ENCODE data around the gene ANKRD44.

Gene ANKRD44

DNA sequence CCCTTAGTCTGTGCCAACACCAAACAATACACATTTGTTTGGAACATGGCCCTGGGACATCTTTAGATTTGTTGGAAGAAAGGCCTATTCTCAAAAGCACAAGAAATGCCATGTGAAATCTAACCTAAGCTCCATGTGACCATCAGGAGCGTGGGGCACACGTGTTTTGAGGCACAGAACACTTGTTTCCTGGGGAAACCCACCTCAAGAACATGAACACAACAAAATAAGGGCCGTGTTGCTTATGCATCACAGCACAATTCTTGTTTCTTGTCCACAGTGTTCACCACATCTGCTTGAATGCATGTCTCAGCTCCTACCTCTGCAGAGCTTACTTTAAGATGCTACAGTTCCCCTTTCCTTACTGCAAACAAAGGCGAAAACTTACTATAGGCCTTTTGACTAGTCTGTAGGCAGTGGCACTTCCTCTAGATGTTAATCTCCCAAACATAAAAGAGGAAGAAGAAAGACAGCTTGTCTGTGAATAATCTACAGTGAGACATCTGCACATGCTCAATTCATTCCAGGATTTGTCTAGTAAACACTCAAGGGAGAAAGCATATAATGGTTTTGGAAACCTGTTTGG is 165.0 kb downstream of the ANKRD44 start:
- no peak for DNase-seq (ENCODE audit: low read depth)

DNA sequence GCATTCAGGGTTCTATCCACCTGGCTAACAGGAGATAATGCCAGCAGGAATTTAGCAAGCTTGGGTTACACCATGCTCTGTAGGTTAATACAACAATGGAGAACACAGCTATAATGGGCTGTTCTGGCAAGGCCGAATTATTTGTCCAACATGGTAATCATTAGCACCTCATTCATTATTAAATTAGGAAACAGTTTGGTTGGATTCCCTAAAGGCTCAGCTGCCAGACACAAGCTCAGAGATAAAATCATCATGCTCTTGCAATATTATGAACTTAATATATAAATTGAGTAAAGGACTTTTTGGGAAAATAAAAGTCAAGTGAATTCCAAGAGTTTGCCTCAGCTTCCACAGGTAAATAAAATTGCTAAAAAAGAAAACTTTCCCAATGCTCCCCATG is 166.4 kb downstream of the ANKRD44 start:
- no peak for DNase-seq (ENCODE audit: low read depth)

DNA sequence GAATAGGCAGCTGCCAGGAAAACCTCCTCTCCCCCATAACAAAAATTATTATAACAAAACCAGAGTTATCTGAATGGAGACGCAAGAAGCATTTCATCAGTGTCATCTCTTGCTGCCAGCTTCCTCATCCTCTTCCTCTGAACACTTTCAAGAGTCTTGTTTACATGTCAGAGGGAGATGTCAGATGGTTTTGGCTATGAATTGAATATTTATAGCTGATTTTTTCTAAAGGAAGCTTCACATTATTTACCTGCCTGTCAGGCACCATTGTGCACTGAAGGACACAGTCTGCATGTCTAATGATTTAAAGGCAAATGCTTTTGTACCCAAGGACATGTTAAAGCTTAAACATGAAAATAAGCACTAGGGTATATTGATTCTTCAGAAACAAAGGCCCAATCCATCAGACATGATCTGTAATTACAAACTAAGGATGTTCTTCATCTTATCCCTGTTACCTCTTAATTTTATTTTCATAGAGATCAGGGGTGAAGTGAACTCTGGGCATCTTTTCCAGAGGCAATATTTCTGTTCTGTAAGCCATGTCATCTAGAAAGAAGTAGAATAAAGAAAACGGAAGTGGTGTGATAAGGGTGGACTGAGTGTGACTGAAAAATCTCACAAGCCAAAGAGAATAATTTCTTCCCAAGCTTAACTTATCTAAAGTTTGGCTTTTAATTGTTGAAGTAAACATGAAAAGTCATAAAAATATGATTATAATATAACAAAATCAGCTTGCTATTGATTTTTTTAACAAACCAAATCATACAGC is 168.7 kb downstream of the ANKRD44 start:
- no peak for DNase-seq (ENCODE audit: low read depth)

DNA sequence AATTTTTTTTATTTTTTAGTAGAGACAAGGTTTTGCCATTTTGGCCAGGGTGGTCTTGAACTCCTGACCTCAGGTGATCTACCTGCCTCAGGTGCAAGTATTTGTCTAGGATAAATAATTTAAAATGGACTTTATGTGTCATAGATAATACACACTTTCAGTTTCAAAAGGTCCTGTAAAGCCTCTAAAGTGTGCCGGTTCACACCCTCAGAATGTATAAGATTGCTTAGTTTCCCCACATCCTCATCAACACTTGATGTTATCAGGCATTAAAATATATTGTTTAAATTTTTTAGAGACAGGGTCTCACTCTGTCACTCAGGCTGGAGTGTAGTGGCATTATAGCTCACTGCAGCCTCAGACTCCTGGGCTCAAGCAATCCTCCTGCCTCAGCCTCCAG is 170.5 kb downstream of the ANKRD44 start:
- DNase-seq (ENCODE audit: low read depth) = no peak

DNA sequence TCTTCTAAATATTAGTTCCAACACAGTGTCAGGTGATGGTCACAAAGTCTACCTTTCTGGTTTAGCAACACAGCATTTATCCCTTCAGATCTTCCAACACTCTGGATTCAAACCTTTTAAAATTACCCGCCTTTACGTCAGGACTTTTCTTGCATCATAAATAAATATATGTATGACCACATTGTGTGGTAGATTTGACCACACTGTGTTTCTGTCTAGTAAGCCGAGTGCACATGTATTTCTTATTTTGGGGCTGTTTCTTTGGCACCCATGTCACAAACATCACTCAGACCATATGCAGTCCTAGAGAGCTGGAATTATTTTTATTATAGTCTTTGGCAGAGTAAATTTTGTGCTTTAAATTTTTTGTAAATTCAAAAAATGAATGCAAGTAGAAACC is 172.1 kb downstream of the ANKRD44 start:
- DNase-seq (ENCODE audit: low read depth) = no peak

DNA sequence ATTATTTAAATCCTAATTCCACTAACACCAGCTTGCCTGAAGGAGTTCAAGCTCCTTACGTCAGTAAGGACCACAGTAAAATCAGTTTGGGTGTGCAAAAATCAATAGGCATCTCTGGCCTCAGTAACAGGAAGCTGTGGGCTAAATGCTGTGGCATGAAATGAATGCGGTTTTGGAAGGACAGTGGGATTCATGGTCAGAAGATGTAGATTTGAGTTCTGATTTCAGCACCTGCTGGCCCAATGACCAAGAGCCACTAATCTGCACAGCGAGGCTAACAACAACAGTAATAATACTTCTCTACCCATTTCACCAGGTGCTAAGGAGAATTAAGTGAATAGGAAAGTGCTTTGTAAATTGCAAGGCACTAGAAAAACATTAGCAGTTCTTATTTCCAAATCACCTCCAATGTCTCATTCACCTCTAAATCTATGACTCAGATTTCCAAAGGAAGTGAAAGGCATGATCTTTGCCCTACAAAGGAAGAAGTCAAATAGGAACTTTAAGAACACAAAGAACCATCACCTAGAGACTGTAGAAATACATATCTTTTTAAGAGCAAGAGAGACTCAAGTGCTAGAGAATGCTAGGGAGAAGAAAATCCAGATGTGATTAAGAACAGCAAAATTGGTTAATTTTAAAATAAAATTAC is 172.6 kb downstream of the ANKRD44 start:
- DNase-seq (ENCODE audit: low read depth) = no peak

DNA sequence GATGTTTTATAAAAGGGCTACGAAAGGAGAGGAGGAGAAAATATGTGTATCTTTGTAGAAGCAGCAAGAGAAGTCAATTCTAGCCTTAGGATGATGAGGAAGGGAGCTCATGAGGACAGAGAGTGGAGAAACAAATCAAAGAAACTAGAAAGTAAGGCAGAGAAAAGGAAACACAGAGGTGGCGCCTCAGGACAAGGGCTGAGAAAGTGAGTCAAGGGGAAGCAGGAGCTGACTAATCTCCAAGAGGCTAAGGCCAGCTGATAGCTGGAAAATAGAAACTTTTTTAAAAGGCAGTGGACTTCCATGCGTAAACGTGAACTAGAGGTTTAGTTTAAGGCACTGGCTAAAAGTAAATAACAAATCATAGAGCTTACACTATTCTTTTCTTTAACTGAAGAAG is 173.3 kb downstream of the ANKRD44 start:
- DNase-seq (ENCODE audit: low read depth) = no peak

DNA sequence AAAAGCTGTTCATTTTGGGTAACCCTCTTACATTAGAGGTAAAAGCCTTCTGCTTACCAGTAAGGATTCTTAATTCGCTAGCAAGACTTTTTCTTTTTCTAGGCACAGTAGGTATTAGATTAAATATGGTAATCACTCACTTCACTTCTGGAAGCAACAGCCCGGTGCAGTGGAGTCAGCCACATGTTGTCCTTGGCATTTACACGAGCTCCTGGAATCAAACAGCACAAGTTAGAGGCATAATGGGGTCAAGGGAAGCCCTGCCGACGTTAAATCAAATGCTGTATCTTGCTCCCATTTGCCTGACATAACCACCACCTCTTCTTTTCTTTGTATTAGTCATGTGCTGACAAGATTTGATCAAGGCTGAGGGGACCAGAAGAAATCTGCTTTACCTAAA is 174.1 kb downstream of the ANKRD44 start:
- DNase-seq (ENCODE audit: low read depth) = no peak

DNA sequence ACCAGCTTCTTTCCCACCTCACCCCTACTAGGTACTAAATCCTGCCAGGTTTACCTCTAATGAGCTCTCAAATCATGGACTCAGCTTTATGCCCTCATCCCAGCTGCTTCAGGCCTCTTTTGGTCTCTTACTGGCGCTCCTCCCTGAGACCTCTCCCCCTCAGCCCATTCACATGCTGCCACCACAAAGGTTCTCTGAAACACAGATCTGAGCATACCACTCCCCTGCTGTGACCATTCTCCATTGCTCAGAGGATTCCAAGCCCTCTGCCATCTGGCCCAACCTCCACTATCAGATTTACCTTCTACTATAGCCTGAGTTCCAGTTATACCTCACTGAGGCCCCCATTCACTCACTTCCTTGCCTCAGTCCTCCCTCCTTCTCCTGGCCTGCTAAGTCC is 174.8 kb downstream of the ANKRD44 start:
- DNase-seq (ENCODE audit: low read depth) = no peak

DNA sequence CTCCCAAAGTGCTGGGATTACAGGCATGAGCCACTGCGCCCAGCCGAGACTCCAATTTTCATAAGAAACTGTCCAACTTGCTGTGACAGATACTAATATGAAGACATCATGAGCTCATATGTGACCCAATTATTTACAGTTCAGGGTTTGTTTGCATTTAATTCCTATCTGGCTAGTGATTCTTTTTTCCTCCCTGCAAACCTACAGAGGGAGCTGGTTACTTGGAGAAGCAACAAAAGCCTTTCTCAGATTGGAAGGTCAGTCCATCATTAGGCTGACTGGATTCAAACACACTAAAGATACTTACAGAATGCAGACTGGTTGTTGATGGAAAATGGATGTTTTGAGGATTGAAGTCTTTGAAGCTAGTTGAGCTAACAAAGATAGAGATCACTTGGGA is 176.4 kb downstream of the ANKRD44 start:
- no peak for DNase-seq (ENCODE audit: low read depth)

DNA sequence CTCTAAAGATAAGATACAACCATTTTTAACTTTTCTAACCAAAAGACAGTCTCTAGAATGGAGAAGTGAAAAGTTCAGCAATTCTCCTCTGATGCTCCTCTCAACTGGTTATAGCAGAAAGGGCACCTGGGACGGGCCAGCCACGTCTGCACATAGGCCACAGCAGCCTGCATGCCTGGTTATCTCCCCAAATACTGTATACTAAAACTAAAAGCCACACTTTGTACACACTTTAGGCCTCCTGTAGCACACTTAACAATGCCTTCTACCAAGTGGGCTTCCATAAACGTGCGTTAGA is 179.1 kb downstream of the ANKRD44 start:
- DNase-seq (ENCODE audit: low read depth) = no peak

DNA sequence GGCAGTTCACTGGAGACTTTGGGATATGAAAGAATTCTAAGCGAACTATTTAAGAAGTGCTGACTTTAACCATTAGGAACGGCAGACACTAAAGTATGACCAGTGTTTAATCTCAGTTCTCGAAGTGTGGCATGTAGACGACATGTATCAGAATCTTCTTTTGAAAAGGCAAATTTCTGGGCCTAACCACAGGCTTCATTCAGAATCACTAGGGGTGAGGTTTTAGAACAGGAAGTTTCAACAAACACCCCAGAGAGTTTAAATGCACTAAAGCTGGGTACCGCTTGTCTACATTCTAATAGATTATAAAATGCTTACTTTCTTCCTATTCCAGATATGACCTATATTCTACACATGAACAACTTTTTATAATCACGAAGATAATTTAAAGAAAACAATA is 180.3 kb downstream of the ANKRD44 start:
- DNase-seq (ENCODE audit: low read depth) = no peak

DNA sequence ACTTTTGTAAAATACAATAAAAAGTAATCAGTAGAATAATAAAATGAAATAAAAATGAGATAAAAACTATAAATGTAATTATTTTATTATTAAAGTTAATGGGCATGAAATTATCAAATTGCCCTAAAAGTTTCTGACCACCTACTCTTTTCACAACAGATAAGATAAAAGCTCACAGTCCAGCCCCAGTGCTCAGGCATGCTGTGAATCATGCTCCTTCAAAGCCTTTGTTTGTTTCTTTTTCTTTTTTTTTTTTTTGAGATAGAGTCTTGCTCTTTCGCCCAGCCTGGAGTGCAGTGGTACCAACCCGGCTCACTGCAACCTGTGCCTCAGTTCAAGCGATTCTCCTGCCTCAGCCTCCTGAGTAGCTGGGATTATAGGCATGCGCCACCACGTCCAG is 181.7 kb downstream of the ANKRD44 start:
- DNase-seq (ENCODE audit: low read depth) = no peak

DNA sequence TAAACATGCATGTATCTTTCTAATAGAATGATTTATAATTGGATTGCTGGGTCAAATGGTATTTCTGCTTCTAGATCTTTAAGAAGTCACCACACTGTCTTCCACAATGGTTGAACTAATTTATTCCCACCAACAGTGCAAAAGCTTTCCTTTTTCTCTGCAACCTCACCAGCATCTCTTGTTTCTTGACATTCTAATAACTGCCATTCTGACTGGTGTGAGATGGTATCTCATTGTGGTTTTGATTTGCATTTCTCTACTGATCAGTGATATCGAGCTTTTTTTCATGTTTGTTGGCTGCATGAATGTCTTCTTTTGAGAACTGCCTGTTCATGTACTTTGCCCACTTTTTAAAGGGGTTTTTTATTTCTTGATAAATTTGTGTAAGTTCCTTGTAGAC is 182.5 kb downstream of the ANKRD44 start:
- DNase-seq (ENCODE audit: low read depth) = no peak

DNA sequence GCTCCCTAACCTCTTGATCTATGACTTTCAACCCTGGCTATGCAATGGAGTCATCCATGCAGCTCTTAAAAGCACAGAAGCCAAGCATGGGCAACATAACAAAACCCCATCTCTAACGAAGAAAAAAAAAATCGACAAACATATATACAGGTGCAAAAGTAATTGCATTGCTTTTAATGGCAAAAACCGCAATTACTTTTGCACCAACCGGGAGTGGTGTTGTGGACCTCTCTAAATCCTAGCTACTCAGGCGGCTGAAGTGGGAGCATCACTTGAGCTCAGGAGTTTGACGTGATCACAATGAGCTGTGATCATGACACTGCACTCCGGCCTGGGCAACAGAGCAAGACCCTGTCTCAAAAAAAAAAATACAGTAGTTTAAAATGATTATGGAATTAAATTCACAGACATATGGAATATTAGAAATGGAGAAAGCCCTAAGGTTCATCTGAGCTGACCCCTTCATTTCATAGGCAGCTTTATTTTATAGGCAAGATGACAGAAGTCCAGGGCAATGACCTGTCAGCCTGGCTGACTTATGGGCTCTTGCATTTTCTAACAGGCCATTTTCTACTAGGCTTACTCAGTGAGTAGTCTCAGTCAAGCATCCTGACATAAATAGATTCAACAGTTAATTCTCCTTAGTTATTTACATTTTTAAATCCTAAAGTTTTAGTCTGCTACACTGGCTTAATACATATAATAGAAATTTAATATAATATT is 183.8 kb downstream of the ANKRD44 start:
- no peak for DNase-seq (ENCODE audit: low read depth)

DNA sequence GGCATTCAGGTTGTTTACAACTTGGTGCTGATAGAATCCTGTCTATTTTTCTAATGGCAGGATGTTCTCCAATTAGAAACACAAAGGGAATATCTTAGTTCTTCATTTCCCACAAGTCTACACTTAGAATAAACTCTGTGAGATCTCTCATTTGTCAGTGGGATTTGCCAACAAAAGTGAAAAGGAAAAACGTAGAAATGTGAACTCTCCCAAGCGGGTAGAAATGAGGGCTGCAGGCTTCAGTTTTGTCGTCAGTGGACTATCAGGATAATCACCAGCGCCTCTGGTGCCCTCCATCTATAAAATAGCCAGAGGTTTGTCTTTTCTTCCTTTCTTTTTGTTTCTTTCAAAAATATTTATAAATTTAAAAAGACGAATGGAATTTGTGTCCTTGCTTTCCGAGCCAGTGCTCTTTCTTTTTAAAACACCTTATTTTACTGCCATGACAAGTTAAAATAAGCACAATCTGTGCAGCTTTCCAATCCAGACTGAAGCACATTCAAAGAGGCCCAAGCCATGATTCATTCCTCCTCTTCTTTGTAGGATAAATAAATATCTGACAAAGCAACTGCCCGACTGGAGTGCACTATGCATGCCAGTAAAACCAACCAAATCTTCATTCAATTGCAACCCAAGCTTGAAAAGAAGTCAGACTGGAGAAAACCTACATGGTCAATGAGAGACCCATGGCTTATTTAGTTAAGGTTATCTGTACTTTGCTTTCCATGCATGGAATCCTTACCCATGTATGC is 185.8 kb downstream of the ANKRD44 start:
- DNase-seq (ENCODE audit: low read depth) = no peak

DNA sequence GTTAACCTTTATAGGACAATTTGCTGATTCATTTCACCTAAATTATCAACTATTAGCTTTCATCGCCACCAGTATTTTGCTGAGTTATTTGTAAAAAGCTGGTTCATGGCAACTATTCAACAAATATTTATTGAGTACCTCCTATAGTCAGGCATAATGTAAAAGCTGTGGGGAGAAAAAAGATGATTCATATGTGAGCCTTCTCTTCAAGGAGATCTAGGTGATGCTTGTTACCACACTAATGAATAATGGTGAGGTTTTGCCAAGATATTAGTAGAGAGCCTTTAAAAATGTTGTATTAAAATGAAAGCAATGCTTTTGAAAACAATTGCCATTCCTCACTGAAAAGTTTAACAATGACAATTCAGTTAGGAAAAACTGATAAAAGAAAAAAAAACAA is 187.8 kb downstream of the ANKRD44 start:
- no peak for DNase-seq (ENCODE audit: low read depth)

DNA sequence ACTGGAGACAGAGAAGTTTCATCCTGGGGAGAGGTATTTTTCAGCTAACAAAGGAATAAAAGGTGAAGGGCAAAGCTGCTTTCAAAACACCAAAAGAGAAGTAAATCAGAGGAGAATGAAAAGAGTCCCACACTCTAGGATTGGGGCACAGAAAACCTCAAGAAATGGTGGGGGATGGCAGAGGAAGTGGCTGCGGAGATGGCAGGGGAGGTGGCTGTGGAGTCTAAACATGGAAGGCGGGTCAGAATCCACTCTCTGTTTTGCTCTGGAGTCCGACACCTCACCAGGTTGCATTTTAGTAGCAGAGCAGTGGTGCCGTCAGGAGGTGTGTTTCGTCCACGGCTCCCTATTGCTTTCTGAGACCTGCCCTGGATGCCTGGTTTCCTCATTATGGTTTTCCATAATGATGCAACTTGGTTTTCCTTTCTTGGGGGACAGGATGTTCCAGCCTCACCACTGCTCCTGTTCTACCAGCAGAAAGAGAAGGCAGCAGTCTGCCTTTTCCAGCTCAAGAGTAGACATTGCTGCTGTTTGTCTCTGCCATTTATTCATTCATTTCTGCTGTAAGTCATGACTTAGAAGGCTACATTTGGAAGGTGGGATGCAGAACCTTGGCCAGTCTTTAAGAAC is 188.7 kb downstream of the ANKRD44 start:
- no peak for DNase-seq (ENCODE audit: low read depth)

DNA sequence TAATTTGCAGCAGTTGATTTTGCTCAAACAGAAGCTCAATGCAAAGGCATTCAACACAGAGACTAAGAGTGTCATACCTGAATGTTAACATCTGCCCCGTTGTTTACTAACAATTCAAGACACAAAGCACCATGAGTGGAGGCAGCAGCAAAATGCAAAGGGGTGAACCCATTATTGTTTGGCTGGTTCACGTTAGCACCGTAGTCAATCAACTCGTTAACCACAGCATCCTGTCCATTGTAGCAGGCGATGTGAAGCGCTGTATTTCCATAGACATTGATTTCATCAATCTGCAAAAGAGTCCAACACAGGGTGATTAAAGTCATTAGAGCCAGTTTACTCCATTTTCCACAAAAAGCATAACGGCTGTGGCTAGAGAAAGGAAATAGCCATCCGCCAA is 189.3 kb downstream of the ANKRD44 start:
- DNase-seq (ENCODE audit: low read depth) = no peak

DNA sequence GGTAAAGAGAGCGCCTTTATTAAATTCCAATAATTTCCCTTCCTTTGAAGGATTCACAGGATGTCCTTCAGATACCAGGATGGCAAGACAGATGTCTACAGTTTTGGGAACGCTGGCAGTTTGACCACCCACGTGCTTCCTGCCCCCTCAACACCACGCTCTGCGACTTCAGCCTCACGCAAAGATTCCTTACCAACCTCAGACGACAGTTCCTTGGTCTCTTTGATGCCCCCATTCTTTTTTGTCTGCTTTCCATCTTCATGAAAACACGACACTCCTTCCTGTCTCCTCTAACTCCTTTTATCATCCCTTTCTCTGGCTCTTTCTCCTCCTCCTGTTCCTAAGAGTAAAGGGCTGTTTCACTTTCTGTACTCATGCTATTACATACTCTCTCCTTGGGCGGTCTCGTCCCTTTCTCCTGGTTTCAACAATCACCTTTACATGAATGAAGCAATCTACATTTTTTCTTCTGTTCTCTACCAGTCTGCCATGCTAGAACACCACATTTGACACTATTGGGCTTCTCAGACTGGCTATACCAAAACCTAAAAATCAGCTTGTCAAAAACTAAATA is 194.2 kb downstream of the ANKRD44 start:
- DNase-seq (ENCODE audit: low read depth) = no peak

DNA sequence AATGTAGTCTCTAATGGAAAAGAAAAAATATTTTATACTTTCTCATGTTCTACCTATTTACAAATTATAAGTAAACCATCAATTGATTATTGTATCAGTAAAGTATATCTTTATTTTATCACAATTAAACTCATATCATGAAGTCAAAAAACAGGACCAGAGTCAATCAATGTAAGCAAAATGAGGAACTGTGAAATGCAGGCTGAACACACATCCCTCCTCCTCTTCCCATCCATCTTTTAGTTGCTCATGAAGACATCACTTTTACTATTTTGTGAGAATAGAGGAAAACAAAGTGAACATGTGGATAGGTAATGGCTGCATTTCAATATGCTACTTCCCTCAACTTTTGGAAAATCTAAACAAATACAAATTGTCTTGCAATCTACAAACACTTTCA is 195.3 kb downstream of the ANKRD44 start:
- DNase-seq (ENCODE audit: low read depth) = no peak

DNA sequence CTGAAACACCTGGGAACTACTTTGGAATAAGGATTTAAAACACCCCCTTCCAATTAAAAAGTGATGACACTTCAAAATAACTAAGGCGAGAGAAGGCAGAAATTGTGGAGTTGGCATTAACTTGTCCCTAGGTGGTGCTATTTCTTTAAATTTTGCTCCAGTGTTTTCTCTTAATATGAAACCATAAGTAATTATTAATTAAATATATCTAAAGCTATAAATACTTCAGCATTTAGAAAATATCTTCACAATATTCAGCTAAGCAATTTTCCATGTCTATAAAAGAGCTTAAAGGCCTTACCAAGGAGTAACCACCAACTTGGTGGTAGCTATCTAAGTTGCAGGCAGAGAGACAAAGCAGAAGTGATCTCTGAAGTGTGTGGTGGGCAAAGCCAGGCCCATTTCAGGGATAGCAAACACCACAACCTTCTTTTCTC is 197.3 kb downstream of the ANKRD44 start:
- DNase-seq (ENCODE audit: low read depth) = no peak

Data from GM04504 (cell line).